Measurements from ENCODE around the gene MX2.
A peak's percentile ranks its signal among the peaks of the same experiment; 100 is the strongest.
"Not testable (repeated sequence)": the region's sequence is repeated elsewhere in the genome, so short reads cannot be mapped to it uniquely, and the experiment has no call there.

MX2 gene

GRCh38 chr21:41390043-41390639 lies 28.3 kb downstream of the MX2 start:
- DNase-seq = no peak

GRCh38 chr21:41393876-41394465 lies 32.1 kb downstream of the MX2 start:
- DNase-seq = no peak

- DNase-seq = no peak
These were observed 34.8 kb downstream of the MX2 start for GRCh38 chr21:41396558-41397075.

DNA sequence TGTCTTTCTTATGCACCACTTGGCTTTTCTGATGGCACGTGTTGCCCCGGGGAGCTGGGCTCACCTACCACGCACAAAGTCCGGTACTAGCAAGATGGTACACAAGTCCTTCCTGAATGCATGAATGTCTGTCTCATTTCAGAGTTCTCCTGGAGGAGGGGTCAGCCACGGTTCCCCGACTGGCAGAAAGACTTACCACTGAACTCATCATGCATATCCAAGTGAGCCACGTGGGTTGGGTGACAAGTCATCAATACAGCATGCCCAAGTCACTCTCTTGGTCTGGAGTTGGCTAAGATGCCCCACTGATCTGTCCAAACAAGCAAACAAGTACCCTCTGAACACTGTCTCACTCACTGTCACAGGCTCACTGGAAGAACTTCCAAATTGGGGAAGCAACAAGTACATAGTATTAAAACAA lies 35.7 kb downstream of the MX2 start:
- no peak for DNase-seq

DNA sequence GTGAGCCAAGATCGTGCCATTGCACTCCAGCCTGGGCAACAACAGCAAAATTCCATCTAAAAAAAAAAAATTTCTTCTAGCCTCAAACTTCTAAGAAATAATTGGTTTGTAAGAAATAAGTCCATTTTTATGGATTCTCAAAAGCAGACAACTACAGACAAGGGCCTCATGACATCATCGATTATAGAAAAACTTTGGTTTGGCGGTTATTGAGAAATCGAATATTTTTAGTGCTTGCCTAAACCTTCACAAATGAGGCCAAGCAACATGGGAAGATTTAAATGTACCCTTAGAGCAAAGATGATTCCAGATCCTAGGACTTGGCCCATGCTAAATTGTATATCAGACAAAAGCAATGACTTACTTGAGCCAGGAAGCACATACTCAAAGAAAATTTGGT lies 36.4 kb downstream of the MX2 start:
- no peak for DNase-seq

GRCh38 chr21:41398831-41399230 lies 37.0 kb downstream of the MX2 start:
- DNase-seq = no peak

- DNase-seq = no peak
These were observed 37.5 kb downstream of the MX2 start for GRCh38 chr21:41399246-41399800.

DNA sequence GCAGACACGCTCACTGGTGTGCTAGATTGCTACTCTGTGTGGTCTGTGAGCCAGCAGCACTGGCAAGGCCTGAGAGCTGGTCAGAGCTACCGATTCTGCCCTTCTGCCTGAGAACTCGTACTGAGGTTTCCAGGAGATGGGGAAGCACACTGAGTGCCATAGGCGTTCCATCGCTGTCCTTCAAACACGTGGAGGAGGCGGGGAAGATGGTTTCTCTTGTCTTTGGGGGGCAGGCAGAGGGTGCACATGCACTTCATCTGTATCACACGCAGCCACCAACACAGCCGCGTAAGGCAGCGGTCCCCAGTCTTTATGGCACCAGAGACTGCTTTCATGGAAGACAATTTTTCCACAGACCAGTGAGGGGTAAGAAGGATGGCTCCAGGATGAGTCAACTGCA lies 40.4 kb downstream of the MX2 start:
- no peak for DNase-seq

DNA sequence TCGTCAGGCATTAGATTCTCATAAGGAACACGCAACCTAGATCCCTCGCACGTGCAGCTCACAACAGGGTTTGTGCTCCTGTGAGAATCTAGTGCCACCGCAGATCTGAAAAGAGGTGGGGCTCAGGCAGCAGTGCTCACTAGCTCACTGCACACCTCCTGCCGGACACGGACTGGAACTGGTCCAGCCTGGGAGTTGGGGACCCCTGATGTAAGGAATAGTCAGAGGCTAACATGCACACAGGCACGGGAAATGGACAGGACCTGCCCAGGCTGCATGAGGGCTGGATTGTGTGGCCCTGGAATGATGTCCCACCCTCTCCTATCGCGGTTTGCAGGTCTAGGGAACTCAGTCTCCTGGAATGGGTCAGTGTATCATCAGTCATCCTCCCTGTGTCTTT lies 41.0 kb downstream of the MX2 start:
- DNase-seq = no peak

DNA sequence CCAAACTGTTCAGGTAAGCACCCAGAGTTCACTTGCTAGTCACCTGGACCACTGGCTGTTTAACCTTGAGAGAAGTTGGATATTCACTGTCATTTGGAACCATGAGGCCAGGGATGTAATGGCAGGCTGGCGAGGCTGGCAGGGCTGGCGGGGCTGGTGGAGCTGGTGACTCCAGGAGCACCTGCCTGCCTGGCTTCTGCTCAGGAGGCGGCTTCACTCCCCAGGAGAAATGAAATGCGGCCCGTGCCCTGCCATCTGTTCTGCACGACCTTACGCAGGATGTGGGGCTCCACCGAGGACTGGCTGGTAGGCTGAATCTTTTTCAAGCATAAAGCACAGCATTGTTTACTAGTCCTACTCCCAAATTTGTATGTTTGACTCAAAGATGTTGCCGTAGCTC lies 41.5 kb downstream of the MX2 start:
- no peak for DNase-seq

DNA sequence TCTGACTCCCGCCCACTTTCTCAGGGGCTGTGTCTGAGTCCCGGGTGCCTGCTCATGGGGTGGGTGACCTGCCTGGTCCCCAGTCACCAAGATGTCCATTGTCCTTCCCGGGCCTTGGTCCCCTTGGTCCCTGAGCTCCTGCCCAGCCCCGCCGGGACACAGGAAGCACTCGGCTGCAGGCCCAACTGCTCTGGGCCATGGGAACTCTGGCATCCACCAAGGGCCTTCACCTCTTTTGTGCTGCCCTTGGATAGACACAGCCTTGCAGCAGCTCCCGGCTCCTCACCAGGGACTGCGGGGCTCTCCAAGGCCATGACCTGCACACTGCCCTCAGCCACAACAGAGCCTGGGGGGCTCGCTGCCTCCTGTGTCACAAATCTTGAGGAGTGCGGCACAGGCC lies 42.1 kb downstream of the MX2 start:
- DNase-seq = no peak

GRCh38 chr21:41405321-41405720 lies 43.5 kb downstream of the MX2 start:
- no peak for DNase-seq

- no peak for DNase-seq
These were observed 44.5 kb downstream of the MX2 start for GRCh38 chr21:41406340-41406739.

DNA sequence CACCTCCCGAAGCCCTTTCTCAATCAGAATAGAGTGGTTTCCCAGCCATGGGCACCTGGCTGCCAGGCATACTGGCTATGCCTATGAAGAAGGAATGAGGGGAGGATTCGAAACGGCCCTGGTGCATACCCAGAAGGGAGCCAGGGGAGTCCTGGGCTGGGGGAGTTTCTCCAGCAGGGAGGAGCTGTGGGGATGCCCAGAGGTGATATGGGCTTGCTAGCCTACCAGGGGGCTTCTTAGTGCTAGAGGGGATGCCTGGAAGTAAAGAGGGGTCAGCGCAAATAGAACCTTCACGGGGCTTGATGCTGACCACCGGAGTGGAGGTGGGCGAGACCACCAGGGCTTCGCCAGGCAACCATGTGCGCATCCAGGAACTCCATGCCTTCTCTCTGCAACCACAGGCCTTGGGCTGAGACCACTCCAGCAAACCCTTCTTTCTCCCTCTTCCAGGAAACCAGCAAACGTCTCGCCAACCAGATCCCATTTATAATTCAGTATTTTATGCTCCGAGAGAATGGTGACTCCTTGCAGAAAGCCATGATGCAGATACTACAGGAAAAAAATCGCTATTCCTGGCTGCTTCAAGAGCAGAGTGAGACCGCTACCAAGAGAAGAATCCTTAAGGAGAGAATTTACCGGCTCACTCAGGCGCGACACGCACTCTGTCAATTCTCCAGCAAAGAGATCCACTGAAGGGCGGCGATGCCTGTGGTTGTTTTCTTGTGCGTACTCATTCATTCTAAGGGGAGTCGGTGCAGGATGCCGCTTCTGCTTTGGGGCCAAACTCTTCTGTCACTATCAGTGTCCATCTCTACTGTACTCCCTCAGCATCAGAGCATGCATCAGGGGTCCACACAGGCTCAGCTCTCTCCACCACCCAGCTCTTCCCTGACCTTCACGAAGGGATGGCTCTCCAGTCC lies 46.0 kb downstream of the MX2 start:
- DNase-seq = no peak

DNA sequence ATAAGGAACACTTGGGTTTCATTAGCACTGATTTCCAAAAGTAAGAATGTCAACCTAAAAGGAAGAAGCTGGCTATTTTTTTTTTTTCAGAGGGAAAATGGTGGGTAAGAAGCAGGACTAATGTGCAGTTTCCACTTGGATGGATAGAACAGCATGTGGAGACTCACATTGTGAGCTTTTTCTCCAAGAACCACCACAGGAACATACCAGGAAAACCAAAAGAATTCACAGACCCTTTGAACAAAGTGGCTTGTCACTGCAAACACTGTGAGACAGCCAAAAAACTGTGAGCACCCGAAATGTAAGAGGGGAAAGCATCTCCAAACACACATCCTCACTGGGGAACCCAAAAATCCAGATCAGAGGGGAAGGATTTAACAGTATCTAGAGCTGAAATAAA lies 48.5 kb downstream of the MX2 start:
- no peak for DNase-seq

DNA sequence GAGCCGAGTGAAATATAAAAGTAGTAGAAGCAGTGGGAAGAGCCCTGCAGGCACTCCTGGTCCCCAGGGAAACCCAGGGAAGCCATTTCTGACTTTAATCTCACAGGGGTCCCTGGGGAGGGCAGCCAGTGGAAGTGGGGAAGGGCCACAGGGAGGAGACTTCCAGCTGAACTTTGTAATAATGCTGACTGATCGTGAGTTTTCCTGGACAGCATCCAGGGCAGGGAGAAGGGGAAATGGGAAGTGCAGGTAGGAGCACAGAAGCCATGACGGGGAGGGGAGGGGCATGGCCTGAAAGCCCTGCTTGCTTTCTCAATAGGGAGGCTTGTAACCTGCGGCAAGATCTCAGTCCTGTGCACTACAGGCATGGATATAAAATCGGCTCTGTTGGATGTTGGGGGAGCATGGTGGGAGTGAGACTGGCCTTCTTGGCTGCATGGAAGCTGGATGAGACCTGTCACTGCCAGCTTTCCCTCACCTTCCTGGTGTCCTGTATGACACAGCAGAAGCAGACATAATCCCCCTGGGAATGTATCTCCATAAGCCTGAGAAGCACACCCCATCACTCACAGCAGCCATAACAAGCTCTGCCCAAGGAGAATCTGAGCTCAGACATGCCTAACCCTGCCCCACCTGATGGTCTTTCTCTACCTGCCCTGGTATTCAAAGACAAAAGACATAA lies 49.1 kb downstream of the MX2 start:
- DNase-seq = no peak

DNA sequence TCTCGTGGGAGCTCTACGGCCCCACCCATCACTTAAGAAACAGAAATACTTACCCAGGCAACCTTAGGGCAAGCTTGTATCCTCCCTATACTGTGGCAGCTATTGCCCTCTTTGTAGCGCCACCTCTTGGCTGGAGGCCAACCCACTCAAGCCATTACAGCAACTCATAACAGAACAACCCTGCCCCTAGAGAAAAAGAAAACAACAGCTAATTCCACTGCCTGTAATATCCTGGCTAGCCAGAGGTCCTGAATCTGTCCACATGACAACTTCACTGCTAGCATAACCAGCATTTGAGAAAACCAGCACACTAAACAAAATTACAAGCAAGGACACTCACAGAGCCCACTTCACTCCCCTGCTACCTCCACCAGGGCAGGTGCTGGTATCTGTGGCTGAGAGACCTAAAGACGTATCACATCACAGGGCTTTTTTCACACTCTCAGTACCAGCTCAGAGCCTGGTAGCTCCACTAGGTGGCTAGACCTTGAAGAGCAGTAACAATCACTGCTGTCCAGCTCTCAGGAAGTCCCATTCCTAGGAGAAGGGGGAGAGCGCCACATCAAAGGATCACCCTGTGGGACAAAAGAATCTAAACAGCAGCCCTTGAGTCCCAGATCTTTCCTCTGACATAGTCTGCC lies 49.7 kb downstream of the MX2 start:
- DNase-seq = peak; percentile 2

DNA sequence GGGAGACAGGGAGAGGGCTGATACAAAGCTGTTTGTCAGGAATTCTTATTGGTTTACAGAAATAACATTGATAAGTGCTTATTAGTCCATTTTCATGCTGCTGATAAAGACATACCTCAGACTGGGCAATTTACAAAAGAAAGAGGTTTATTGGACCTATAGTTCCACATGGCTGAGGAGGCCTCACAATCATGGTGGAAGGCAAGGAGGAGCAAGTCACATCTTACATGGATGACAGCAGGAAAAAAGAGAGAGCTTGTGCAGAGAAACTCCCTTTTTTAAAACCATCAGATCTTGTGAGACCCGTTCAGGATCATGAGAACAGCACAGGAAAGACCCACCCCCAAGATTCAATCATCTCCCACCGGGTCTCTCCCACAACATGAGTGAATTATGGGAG lies 55.7 kb downstream of the MX2 start:
- DNase-seq = not testable (repeated sequence)

- DNase-seq = no peak
These were observed 56.6 kb downstream of the MX2 start for GRCh38 chr21:41418393-41418792.

GRCh38 chr21:41418956-41419680 lies 57.3 kb downstream of the MX2 start:
- no peak for DNase-seq
